ENCODE data around the gene PAFAH2.
"Not testable (repeated sequence)": the region's sequence is repeated elsewhere in the genome, so short reads cannot be mapped to it uniquely, and the experiment has no call there.

Gene PAFAH2

DNA sequence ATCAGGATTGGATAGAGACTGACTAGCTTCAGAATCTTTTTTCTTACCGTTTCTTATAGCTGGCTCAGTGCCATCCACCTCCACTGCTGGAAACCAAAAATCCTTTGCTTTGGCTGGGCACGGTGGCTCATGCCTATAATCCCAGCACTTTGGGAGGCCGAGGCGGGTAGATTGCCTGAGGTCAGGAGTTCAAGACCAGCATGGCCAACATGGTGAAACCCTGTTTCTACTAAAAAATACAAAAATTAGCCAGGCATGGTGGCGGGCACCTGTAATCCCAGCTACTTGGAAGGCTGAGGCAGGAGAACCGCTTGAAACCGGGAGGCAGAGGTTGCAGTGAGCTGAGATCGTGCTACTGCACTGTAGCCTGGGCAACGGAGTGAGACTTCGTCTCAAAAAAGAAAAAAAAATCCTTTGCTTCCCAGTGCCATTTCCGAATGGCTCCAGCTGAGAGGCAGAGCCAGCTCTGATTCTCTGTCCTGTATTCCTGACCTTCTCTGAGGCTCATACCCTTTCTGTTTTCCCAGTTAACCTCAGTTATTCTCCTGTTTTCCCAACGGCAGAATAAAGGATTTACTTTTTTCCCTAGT, 65.0 kb downstream of the PAFAH2 start:
- not testable (repeated sequence) for DNase-seq (ENCODE audit: low read depth in 3 of 3)

DNA sequence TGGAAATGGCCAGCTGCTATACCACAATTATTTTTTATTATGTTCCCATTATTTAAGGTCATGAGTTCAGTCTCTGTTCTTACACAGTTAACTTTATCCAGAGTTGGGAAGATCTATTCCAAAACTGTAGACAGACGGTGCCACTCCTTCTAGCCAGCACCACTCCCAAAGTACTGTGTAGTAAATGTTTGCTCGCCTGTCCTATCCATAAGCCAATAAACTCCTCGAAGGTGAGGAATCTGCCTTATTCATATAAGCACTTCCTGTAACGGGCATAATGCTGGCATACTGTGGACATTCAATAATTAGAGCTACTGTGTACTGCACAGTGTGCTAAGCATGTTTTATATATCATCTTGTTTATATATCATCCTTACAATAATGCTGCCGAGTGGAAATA, 65.5 kb downstream of the PAFAH2 start:
- DNase-seq (ENCODE audit: low read depth in 3 of 3) = no peak

GRCh38 chr1:25929016-25929415, 68.8 kb downstream of the PAFAH2 start:
- no peak for DNase-seq (ENCODE audit: low read depth in 3 of 3)

DNA sequence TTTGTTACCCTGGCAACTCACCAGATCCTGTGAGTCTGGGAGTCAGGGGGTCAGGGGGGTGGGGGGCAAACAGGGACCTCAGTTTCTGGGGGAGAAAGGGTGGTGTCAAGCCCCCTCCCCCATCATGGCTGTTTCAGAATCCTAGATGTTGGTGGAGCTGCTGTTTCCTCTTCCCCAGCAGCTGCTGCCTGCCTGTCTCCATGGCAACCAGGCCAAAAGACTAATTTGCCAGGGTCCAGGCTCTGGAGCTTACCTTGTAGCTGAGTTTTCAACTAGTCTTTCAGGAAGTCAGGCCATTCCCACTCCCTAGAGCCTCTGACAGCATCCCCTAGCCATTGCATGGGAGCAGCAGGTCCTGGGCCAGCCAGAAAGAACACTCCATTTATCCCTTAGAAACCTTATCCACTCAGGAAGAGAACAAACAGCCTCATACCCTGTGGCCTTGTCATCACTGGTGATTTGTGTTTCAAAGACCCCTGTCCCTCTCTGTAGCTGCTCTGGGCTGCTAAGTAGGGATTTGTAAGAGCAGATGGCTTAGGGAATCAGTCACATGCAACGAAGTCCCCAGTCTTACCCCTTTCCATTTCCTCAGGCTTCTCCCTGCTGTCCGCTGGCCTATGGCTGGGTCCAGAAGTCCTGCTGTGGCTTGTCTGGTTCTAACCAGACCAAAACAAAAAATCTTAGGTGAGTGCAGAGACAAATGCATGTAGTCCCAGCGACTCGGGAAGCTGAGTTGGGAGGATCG, 70.2 kb downstream of the PAFAH2 start:
- no peak for DNase-seq (ENCODE audit: low read depth in 3 of 3)

GRCh38 chr1:25926731-25927496, 70.9 kb downstream of the PAFAH2 start:
- no peak for DNase-seq (ENCODE audit: low read depth in 3 of 3)

- no peak for DNase-seq (ENCODE audit: low read depth in 3 of 3)
Measured at GRCh38 chr1:25924454-25924853, 73.4 kb downstream of the PAFAH2 start.

- peak in 1 of 3 experiments; percentile 19 for DNase-seq (ENCODE audit: low read depth in 3 of 3)
Measured at GRCh38 chr1:25922971-25923552, 74.8 kb downstream of the PAFAH2 start.

- DNase-seq (ENCODE audit: low read depth in 3 of 3) = peak; percentile 9 to 29 (median 9)
Measured at GRCh38 chr1:25922056-25922970, 75.5 kb downstream of the PAFAH2 start.

DNA sequence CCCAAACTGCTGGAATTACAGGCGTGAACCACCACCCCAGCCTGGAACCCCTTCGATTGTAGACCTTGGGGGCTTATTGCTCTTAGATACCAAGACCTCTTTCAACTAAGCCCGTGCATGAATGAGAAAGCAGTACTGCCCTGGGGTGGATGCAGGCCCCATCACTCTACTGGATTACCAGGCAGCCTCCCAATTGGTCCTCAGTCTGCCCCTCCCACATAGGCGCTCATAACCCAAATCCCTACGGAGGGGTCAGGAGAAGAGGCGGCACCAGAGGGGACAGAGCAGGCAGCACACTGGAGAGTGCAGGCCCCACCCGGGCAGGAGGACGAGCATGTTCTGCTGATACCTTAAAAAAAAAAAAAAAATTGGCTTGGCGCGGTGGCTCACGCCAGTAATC, 79.2 kb downstream of the PAFAH2 start:
- no peak for DNase-seq (ENCODE audit: low read depth in 3 of 3)

DNA sequence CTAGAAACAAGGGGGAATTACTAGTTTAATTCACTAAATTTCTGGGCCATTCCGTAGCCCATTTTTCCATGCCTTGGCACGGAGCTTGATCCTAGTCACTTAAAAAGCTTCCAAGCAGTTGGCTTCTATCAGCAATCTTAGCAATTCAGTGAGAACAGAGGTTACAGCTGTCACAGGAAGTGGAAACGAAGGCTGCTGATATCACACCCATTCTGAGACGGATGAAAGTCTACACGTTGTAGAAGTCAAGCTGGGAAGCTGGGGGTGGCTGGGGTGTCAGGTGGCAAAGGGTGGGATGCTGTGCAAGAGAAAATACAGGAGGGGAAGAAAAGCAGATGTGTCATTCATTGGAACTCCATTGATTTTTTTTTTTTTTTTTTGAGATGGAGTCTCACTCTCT, 79.9 kb downstream of the PAFAH2 start:
- DNase-seq (ENCODE audit: low read depth in 3 of 3) = no peak

DNA sequence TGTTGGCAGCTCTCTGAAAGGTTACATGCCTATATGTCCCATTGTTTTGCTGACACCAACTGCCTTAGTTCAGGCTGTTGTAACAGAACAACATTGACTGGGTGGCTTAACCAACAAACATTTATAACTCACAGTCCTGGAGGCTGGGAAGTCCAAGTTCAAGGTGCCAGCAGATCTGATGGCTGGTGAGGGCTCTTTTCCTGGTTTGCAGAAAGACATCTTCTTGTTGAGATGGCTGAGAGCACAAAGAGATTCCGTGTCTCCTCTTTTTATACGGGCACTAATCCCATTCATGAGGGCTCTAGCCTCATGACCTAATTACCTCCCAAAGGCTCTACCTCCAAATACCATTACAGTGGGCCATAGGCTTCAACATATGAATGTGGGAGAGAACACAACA, 81.4 kb downstream of the PAFAH2 start:
- DNase-seq (ENCODE audit: low read depth in 3 of 3) = no peak

- no peak for DNase-seq (ENCODE audit: low read depth in 3 of 3)
Measured at GRCh38 chr1:25914074-25914995, 83.5 kb downstream of the PAFAH2 start.

GRCh38 chr1:25913206-25913605, 84.7 kb downstream of the PAFAH2 start:
- DNase-seq (ENCODE audit: low read depth in 3 of 3) = no peak

GRCh38 chr1:25912076-25912831, 85.6 kb downstream of the PAFAH2 start:
- no peak for DNase-seq (ENCODE audit: low read depth in 3 of 3)

DNA sequence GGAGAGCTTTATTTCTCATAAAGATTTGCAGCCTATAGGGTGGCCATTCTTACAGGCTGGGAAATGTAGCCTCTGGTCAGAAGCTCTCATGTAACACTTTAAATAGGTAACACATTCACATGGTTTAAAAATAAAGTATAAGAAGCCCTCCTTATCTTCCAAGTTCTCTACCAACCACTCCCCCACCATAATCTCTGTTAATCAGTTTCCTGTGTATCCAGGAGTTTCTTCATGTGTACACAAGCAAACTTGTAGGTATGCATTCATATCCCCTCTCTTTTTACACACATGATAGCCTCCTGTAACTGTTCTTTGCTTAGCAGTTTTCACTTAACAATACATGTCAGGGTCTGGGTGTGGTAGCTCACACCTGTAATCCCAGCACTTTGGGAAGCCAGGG, 86.7 kb downstream of the PAFAH2 start:
- DNase-seq (ENCODE audit: low read depth in 3 of 3) = no peak
